Activated CD8-positive, alpha-beta memory T cell treated with anti-CD3 and anti-CD28 coated beads, Interleukin-2, amount 50 U/mL, for 48 hours (primary cell): ENCODE results near the gene GDAP1L1.

Experiments used
- DNase-seq: peaks from one replicate; pipeline ENCODE4 v3.0.0-alpha.2; 2020

GDAP1L1 gene

GRCh38 chr20:44247131-44247571 is at the start of gene GDAP1L1:
TSS of gene GDAP1L1 (plus strand) at chr20:44247308. CDS start at chr20:44247335, 27 bp downstream.
- DNase-seq, result no peak

- DNase-seq, result no peak
Measured at GRCh38 chr20:44198872-44199271, 48.2 kb upstream of the GDAP1L1 start.

- DNase-seq, result no peak
Measured at GRCh38 chr20:44199877-44200276, 47.2 kb upstream of the GDAP1L1 start.

GRCh38 chr20:44200371-44200770 is 46.7 kb upstream of the GDAP1L1 start:
- DNase-seq, result no peak

DNA sequence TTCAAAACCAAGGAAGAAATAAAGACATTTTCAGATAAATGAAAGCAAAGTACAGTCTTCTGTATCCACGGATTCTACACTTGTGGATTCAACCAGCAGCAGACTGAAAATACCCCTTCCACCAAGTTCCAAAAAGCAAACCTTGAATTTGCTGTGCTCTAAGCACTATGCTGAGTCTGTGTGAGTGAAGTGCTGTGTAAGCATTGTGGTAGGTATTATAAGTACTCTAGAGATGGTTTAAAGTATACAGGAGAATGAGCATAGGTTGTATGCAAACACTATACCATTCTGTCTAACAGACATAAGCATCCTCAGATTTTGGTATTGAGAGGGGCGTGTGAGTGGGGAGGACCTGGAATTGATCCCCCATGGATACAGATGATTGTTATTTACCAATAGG is 46.1 kb upstream of the GDAP1L1 start:
- DNase-seq, result no peak

- no peak for DNase-seq
Measured at GRCh38 chr20:44203161-44203560, 43.9 kb upstream of the GDAP1L1 start.

- no peak for DNase-seq
Measured at GRCh38 chr20:44204156-44204831, 42.8 kb upstream of the GDAP1L1 start.

GRCh38 chr20:44204832-44205215 is 42.3 kb upstream of the GDAP1L1 start:
- DNase-seq, result no peak

- no peak for DNase-seq
Measured at GRCh38 chr20:44206132-44206531, 41.0 kb upstream of the GDAP1L1 start.

DNA sequence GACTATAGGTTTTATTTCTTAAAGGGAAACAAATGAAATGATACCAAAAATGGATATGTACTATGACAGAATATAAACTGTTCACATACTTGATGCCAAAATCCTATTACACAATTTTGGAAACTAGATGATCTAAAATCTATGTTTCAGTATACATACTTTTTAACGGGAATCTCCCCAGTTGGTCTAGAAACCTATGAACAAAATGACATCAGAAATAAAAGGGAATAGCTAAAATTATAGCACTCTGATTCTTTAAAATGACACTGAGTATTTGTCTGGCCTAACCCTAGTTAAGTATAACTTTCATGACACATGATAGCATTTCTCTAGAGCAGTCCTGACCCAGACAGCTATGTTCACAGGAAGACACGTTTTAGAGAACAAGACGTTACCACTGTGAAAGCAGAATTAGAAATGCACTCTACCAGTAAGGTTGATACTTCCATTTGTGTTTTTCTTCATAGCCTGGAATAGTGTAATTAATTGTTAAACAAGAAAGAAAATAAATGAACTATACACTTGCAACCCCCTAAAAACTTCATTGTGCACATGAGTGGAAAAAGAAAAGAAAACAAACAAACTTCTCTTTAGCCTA is 39.9 kb upstream of the GDAP1L1 start:
- DNase-seq, result no peak

DNA sequence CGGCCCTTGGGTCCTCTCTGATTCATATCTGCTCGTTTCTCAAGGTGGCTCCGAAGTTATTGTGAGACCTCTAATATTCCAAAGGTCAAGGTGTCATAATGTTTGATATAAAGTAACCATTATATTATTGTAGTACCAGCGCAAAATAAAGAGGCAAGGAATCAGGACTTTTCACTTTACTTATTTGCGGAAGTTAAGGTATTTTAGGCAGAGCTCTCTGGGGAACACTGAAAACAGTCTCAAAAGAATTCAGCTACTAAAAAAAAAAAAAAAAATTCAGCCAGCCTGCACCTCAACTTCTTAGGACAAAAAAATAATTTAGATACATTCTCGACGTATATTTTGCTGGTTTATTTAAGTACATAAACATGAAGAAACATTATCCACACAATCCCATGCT is 38.9 kb upstream of the GDAP1L1 start:
- no peak for DNase-seq

DNA sequence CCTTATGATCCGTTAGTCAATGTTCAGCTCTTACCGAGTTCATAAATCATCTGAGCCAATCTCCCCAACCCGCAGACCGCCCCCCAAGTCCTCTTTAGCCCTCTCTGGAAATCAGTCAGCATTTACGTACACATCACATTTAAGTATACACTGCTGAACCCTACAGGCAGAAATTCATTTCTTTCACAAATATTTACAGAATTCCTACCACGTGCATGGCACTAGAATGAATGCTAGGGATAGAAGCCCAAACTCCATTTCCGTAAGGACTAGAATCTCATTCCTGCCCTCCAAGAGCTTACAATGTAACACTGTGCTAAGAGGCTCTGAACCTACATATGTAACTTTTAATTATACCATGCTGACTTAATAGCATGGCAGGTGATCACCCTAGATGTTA is 38.3 kb upstream of the GDAP1L1 start:
- no peak for DNase-seq

DNA sequence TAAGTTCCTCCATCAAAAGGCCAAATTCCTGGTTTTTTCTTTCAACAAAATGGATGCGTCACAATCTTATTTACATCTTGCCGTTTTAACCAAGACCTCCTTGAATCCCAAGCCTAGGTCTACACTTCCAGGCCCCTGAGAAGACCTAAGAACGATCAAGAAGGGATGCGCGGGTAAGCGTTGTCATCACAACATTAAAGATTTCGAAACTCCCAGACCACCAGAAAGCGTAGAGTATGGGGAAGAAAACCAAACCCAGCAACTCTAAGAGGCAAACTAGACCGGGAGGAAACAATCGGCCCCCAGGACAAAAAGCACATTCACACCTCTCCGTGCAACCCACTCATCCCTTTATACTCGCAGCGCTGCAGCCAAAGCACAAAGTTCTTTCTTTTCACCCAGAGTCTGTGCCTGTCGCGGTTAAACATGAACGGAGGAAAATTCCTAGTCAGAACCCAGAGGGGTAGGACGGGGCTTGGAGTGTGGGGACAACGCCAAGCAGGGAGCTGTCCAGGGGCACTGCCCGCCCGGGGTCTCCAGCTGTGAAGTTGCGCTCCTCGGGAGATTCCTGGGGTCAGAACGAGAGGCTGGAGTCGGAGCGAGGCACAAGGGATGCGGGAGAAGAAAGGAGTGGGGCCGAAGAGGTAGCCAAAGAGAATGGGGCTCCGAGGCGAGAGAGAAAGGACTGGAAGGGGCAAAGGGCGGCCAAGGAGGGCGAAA is 37.3 kb upstream of the GDAP1L1 start:
- no peak for DNase-seq

DNA sequence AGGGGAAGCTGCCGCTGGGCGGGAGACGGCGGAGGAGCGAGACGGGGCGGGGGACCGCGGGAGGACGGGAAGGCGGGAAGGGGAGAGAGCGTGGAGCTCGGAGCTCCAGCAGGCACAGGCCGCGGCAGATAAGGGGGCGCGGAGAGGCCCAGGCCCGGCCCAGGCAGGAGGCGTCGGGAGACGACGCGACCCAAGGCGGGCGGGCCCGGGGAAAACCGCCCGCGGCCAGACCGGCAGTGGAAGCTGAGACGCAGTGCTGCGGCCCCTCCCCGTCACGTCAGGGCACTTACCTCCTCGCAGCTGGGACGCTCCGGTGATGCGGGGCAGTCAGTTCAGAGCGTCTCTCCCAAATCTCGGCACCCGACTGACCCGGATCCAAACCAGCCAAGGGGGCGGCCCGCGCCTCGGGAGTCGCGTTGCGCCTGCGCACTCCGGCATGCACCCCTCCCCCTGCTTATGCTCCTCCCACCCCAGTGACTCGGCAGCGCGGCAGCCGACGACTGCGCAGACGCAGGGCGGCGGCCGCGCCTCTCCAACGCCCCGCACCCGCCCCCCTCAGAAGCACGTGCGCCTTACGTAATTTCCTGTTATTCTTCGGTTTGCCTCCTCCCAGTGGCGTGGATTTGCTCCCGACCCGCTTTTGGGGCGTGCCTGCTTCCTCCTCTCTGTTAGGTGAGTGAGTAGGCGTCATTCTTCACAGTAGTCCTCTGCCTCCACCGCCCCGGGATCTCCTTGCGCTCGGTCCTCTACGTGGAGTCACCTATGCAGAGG is 36.5 kb upstream of the GDAP1L1 start, which contains the start of gene OSER1:
Gene OSER1 (minus strand): TSS at position 366 of the 771 bp plus-strand sequence. CDS start 3,814 bp downstream, outside the sequence.
- peak; percentile 98 for DNase-seq

DNA sequence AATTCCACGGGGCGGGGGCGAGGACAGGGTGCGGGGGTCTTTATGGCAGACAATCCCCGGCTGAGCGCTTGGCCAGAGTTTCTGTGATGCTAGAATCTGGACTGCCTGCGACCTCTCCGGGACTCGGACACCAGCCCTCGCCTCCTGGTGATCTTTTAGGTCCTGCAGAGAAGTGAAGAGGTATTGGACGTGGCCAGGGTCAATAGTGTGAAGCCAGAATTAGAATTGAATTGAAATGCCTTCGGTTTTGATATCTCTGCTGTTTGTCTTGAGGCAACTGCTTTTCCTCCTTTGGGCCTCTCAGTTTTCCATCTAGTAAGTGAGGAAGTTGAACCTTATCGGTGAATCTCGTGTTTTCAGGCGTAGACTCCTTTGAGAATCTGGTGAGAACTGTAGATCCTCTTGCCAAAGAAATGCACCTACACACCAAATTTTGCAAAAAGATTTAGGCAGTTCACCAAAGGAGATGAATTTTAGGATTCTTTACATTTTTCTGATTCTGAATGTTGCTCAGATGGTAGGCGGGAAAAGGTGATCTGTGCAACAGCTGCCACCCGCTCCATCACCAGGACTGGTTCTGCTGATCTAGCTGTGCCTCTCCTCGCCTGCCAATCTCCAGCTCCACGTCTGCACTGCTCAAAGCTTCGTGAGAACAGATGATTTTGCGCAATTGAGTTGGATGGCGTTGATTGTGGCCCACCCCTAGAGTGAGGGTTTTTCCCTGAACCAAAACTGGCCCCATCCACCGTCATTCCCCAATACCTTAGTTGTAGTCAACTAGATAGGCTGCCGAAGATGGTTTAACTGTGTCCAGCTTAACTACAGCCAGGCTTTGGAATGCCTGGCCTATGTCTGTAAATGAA is 35.7 kb upstream of the GDAP1L1 start:
- DNase-seq, result no peak

DNA sequence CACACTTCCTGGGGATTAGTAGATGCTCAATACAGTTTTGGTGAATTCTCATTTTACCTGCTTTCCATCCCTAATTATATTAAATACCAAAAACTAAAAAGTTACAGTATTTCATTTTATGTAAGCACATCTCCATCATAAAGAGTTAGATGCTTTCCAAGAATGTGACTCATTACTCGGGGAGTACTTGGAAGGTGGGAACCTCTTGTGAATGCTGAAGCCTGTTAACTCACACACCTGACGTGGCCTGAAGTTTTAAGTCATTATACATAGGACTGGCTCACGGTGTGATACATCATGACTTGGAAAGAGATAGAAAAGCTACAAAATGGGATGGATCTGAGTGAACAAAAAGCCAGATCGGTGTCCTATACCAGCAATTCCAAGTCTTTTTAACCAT is 34.3 kb upstream of the GDAP1L1 start:
- DNase-seq, result no peak

GRCh38 chr20:44215125-44215524 is 32.0 kb upstream of the GDAP1L1 start:
- peak; percentile 74 for DNase-seq

GRCh38 chr20:44217342-44218092 is 29.6 kb upstream of the GDAP1L1 start:
- peak; percentile 77 for DNase-seq

- DNase-seq, result no peak
Measured at GRCh38 chr20:44218446-44218845, 28.7 kb upstream of the GDAP1L1 start.

GRCh38 chr20:44219170-44219730 is 27.9 kb upstream of the GDAP1L1 start:
- DNase-seq, result no peak

DNA sequence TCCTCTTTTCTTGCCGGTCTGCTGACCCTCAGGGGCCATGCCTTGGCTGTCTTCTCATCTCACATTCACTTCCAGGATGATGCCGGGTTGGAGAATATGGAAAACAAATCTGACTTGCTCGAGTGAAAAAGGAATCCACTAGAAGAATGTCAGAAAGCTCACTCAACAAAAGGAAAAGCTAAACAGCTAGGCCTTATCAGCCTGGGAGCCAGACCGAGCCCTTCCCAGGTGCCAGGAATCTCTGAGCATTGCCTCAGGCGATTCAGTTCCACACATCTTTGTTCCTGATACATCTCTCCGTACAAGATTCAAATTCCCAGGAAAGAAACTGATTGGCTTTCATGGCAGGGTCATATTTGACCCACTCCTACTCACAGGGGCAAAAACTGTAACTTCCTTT is 27.3 kb upstream of the GDAP1L1 start:
- DNase-seq, result no peak
